ENCODE measurements around the gene CBX8. TPM values are rescaled to one million over a fixed set of nuclear protein-coding genes. Genes with fewer than 3 reads are reported as not detected.

Gene CBX8
- total and polyA plus RNA-seq, 2 of the 13 experiments (the other 11 are each of a cell fraction or from before 2014, with no cell fraction given), result 0.34 to 12.6 TPM

GRCh38 chr17:79777120-79777893 lies 19.6 kb downstream of the CBX8 start (continued):
- TF ChIP-seq, protein P1, sequence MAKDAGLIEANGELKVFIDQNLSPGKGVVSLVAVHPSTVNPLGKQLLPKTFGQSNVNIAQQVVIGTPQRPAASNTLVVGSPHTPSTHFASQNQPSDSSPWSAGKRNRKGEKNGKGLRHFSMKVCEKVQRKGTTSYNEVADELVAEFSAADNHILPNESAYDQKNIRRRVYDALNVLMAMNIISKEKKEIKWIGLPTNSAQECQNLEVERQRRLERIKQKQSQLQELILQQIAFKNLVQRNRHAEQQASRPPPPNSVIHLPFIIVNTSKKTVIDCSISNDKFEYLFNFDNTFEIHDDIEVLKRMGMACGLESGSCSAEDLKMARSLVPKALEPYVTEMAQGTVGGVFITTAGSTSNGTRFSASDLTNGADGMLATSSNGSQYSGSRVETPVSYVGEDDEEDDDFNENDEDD (CRISPR knock-in tag; IDR thresholded peaks at IDR 0.05; ENCODE audit: borderline replicate concordance), result peak; percentile 70; the same call in 1 of the 2 replicates
- TF ChIP-seq, protein P2, sequence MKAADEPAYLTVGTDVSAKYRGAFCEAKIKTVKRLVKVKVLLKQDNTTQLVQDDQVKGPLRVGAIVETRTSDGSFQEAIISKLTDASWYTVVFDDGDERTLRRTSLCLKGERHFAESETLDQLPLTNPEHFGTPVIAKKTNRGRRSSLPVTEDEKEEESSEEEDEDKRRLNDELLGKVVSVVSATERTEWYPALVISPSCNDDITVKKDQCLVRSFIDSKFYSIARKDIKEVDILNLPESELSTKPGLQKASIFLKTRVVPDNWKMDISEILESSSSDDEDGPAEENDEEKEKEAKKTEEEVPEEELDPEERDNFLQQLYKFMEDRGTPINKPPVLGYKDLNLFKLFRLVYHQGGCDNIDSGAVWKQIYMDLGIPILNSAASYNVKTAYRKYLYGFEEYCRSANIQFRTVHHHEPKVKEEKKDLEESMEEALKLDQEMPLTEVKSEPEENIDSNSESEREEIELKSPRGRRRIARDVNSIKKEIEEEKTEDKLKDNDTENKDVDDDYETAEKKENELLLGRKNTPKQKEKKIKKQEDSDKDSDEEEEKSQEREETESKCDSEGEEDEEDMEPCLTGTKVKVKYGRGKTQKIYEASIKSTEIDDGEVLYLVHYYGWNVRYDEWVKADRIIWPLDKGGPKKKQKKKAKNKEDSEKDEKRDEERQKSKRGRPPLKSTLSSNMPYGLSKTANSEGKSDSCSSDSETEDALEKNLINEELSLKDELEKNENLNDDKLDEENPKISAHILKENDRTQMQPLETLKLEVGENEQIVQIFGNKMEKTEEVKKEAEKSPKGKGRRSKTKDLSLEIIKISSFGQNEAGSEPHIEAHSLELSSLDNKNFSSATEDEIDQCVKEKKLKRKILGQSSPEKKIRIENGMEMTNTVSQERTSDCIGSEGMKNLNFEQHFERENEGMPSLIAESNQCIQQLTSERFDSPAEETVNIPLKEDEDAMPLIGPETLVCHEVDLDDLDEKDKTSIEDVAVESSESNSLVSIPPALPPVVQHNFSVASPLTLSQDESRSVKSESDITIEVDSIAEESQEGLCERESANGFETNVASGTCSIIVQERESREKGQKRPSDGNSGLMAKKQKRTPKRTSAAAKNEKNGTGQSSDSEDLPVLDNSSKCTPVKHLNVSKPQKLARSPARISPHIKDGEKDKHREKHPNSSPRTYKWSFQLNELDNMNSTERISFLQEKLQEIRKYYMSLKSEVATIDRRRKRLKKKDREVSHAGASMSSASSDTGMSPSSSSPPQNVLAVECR (CRISPR knock-in tag; IDR thresholded peaks at IDR 0.05; ENCODE audit: borderline replicate concordance), result peak; percentile 36; the same call in 1 of the 2 replicates
- TF ChIP-seq DMTF1 (CRISPR knock-in tag; IDR thresholded peaks at IDR 0.05) (no peak), ZNF101 (CRISPR knock-in tag; IDR thresholded peaks at IDR 0.05; ENCODE audit: borderline replicate concordance, low read depth) (no peak), CHD4 (IDR thresholded peaks at IDR 0.05; ENCODE audit: borderline replicate concordance, low read length) (peak; percentile 56), JUNB (CRISPR knock-in tag; IDR thresholded peaks at IDR 0.05; ENCODE audit: borderline replicate concordance) (no peak), HDAC1 (CRISPR knock-in tag; IDR thresholded peaks at IDR 0.05) (peak; percentile 61; the same call in 1 of the 2 replicates), SKI (IDR thresholded peaks at IDR 0.05; ENCODE audit: partially characterized antibody) (peak; percentile 31), ZGPAT (CRISPR knock-in tag; IDR thresholded peaks at IDR 0.05) (peak; percentile 15; the same call in 1 of the 2 replicates), YEATS4 (CRISPR knock-in tag; IDR thresholded peaks at IDR 0.05; ENCODE audit: borderline replicate concordance) (peak; percentile 63), ZNF414 (CRISPR knock-in tag; IDR thresholded peaks at IDR 0.05) (0 out of 2 replicates have a peak, but pooled peaks have one; percentile 12), LCORL (IDR thresholded peaks at IDR 0.05) (no peak), LCORL (CRISPR knock-in tag; IDR thresholded peaks at IDR 0.05) (peak; percentile 90), ZEB1 (IDR thresholded peaks at IDR 0.05; ENCODE audit: insufficient replicate concordance, low read depth) (peak; percentile 30)
- TF ChIP-seq, protein P3, sequence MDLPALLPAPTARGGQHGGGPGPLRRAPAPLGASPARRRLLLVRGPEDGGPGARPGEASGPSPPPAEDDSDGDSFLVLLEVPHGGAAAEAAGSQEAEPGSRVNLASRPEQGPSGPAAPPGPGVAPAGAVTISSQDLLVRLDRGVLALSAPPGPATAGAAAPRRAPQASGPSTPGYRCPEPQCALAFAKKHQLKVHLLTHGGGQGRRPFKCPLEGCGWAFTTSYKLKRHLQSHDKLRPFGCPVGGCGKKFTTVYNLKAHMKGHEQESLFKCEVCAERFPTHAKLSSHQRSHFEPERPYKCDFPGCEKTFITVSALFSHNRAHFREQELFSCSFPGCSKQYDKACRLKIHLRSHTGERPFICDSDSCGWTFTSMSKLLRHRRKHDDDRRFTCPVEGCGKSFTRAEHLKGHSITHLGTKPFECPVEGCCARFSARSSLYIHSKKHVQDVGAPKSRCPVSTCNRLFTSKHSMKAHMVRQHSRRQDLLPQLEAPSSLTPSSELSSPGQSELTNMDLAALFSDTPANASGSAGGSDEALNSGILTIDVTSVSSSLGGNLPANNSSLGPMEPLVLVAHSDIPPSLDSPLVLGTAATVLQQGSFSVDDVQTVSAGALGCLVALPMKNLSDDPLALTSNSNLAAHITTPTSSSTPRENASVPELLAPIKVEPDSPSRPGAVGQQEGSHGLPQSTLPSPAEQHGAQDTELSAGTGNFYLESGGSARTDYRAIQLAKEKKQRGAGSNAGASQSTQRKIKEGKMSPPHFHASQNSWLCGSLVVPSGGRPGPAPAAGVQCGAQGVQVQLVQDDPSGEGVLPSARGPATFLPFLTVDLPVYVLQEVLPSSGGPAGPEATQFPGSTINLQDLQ (CRISPR knock-in tag; IDR thresholded peaks at IDR 0.05), result no peak

Data from HepG2 (cell line).